ENCODE data around the gene BAHD1. TPM values are rescaled to one million over a fixed set of nuclear protein-coding genes. Genes with fewer than 3 reads are reported as not detected.

BAHD1 gene
- polyA plus RNA-seq, 1 of the 3 experiments (the other 2 are of a cell fraction): 5.5 TPM

DNA sequence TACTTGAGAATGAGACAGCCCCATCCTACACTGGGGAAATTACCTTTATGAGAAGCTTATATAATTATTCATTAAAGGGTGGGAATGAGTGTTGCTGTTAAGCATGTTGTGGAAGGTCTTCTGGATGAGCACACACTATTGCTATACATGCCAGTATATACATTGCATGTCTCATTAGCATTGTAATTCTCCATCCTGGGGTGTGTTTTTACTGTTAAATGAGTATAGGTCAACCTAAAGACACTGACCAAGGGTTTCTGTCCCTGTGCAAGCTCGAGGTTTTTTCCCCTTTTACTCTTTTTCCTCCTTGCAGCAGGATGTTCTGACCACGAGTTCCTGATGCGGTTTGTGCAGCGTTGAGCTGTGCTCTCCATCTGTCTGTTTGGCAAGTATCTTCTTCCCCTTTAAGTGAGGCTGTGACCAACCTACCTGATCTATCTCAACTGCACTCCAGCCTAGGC, 42.3 kb upstream of the BAHD1 start:
- H3K9me2 ChIP-seq: no peaks in the 10 kb centered on the region
- no peaks in the 10 kb centered on the region for H4K20me1 ChIP-seq (ENCODE audit: insufficient read depth)
- H2AFZ ChIP-seq (ENCODE audit: low read depth): no peak overlapping the region
- H3F3A ChIP-seq (replicated peaks; ENCODE audit: insufficient read depth): peaks cover 5% of the 10 kb centered on the region
- H3K9me3 ChIP-seq: no peaks in the 10 kb centered on the region
- no peak overlapping the region for H3K4me2 ChIP-seq
- 56% methylated on average over 4 of the region's 4 CpGs for WGBS (ENCODE audit: low lambda C conversion rate)
- H3K4me1 ChIP-seq (ENCODE audit: control insufficient read depth in 1 of 2, insufficient read depth in 2 of 2, low read depth in 1 of 2, low read length in 1 of 2): no peaks in the 10 kb centered on the region
- POLR2A ChIA-PET: no interaction called here
- no peak overlapping the region for H3K27ac ChIP-seq (ENCODE audit: low read depth in 2 of 2, low read length in 1 of 2)
- no peak for DNase-seq
- no peaks in the 10 kb centered on the region for H3K79me2 ChIP-seq (ENCODE audit: insufficient read depth)
- CTCF ChIA-PET: interaction anchor here (0.6 to 2.3 kb wide), 4 partner anchors 14 to 54 kb away, joined by 3 to 8 read pairs (median 3); no protein-coding TSS in a partner anchor
- H3K27me3 ChIP-seq (ENCODE audit: insufficient read depth): no peaks in the 10 kb centered on the region
- TF ChIP-seq FOXJ3 (CRISPR knock-in tag; IDR thresholded peaks at IDR 0.05): no peak
- H3K36me3 ChIP-seq (replicated peaks in 1 of 2; ENCODE audit: control insufficient read depth in 1 of 2, insufficient read depth in 2 of 2, low read length in 1 of 2): peaks cover 3 to 8% of the 10 kb centered on the region in 2 experiments
- no peak overlapping the region for H3K9ac ChIP-seq
- H3K4me3 ChIP-seq (ENCODE audit: low read depth in 2 of 2, low read length in 1 of 2): no peak overlapping the region

- Histone ChIP-seq H3K9me2 (no peaks in the 10 kb centered on the region), H3K4me1 (ENCODE audit: control insufficient read depth in 1 of 2, insufficient read depth in 2 of 2, low read depth in 1 of 2, low read length in 1 of 2) (no peaks in the 10 kb centered on the region), H3F3A (replicated peaks; ENCODE audit: insufficient read depth) (peaks cover 5% of the 10 kb centered on the region), H3K79me2 (ENCODE audit: insufficient read depth) (no peaks in the 10 kb centered on the region), H3K27me3 (ENCODE audit: insufficient read depth) (no peaks in the 10 kb centered on the region), H3K27ac (ENCODE audit: low read depth in 2 of 2, low read length in 1 of 2) (no peak overlapping the region), H3K4me2 (no peak overlapping the region), H3K4me3 (ENCODE audit: low read depth in 2 of 2, low read length in 1 of 2) (no peak overlapping the region), H4K20me1 (ENCODE audit: insufficient read depth) (no peaks in the 10 kb centered on the region), H3K9me3 (no peaks in the 10 kb centered on the region), H3K36me3 (replicated peaks in 1 of 2; ENCODE audit: control insufficient read depth in 1 of 2, insufficient read depth in 2 of 2, low read length in 1 of 2) (peaks cover 0 to under 1% of the 10 kb centered on the region in 2 experiments), H2AFZ (ENCODE audit: low read depth) (no peak overlapping the region), H3K9ac (no peak overlapping the region)
- WGBS (ENCODE audit: low lambda C conversion rate): 82% methylated on average over 7 of the region's 7 CpGs
- POLR2A ChIA-PET: interaction anchor here (1.1 kb wide), 1 partner anchor 10 kb away, joined by 3 read pairs; no protein-coding TSS in a partner anchor
- CTCF ChIA-PET: interaction anchor here (1.0 kb wide), 2 partner anchors 40 to 119 kb away, joined by 3 read pairs; no protein-coding TSS in a partner anchor
- no peak for DNase-seq
- TF ChIP-seq RFX5 (IDR thresholded peaks at IDR 0.05; ENCODE audit: low read length): no peak
- TF ChIP-seq NFIC (IDR thresholded peaks at IDR 0.05; ENCODE audit: borderline replicate concordance): no peak
- TF ChIP-seq POLR2AphosphoS5 (IDR thresholded peaks at IDR 0.05; ENCODE audit: low read depth, low read length): no peak
- no peak for TF ChIP-seq PBX3 (IDR thresholded peaks at IDR 0.05)
- TF ChIP-seq, protein P1, sequence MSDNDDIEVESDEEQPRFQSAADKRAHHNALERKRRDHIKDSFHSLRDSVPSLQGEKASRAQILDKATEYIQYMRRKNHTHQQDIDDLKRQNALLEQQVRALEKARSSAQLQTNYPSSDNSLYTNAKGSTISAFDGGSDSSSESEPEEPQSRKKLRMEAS (IDR thresholded peaks at IDR 0.05; ENCODE audit: low read depth): no peak
- no peak for TF ChIP-seq RCOR1 (IDR thresholded peaks at IDR 0.05; ENCODE audit: low read length)
- TF ChIP-seq GABPA (IDR thresholded peaks at IDR 0.05; ENCODE audit: low read depth): no peak
- TF ChIP-seq, protein P2, sequence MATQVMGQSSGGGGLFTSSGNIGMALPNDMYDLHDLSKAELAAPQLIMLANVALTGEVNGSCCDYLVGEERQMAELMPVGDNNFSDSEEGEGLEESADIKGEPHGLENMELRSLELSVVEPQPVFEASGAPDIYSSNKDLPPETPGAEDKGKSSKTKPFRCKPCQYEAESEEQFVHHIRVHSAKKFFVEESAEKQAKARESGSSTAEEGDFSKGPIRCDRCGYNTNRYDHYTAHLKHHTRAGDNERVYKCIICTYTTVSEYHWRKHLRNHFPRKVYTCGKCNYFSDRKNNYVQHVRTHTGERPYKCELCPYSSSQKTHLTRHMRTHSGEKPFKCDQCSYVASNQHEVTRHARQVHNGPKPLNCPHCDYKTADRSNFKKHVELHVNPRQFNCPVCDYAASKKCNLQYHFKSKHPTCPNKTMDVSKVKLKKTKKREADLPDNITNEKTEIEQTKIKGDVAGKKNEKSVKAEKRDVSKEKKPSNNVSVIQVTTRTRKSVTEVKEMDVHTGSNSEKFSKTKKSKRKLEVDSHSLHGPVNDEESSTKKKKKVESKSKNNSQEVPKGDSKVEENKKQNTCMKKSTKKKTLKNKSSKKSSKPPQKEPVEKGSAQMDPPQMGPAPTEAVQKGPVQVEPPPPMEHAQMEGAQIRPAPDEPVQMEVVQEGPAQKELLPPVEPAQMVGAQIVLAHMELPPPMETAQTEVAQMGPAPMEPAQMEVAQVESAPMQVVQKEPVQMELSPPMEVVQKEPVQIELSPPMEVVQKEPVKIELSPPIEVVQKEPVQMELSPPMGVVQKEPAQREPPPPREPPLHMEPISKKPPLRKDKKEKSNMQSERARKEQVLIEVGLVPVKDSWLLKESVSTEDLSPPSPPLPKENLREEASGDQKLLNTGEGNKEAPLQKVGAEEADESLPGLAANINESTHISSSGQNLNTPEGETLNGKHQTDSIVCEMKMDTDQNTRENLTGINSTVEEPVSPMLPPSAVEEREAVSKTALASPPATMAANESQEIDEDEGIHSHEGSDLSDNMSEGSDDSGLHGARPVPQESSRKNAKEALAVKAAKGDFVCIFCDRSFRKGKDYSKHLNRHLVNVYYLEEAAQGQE (IDR thresholded peaks at IDR 0.05; ENCODE audit: low read depth, low read length): no peak
- TF ChIP-seq, protein P3, sequence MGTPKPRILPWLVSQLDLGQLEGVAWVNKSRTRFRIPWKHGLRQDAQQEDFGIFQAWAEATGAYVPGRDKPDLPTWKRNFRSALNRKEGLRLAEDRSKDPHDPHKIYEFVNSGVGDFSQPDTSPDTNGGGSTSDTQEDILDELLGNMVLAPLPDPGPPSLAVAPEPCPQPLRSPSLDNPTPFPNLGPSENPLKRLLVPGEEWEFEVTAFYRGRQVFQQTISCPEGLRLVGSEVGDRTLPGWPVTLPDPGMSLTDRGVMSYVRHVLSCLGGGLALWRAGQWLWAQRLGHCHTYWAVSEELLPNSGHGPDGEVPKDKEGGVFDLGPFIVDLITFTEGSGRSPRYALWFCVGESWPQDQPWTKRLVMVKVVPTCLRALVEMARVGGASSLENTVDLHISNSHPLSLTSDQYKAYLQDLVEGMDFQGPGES (IDR thresholded peaks at IDR 0.05; ENCODE audit: low read depth, low read length): no peak
- TF ChIP-seq MEF2A (IDR thresholded peaks at IDR 0.05; ENCODE audit: borderline replicate concordance, low read depth): no peak
- TF ChIP-seq NRF1 (IDR thresholded peaks at IDR 0.05; ENCODE audit: low read depth, low read length): no peak
- TF ChIP-seq, protein P4, sequence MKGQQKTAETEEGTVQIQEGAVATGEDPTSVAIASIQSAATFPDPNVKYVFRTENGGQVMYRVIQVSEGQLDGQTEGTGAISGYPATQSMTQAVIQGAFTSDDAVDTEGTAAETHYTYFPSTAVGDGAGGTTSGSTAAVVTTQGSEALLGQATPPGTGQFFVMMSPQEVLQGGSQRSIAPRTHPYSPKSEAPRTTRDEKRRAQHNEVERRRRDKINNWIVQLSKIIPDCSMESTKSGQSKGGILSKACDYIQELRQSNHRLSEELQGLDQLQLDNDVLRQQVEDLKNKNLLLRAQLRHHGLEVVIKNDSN (IDR thresholded peaks at IDR 0.05; ENCODE audit: borderline replicate concordance, low read depth): no peak
- no peak for TF ChIP-seq CHD2 (IDR thresholded peaks at IDR 0.05; ENCODE audit: low read length, partially characterized antibody)
- TF ChIP-seq TAF1 (IDR thresholded peaks at IDR 0.05; ENCODE audit: borderline replicate concordance, low read depth, low read length): no peak
- no peak for TF ChIP-seq EP300 (IDR thresholded peaks at IDR 0.05; ENCODE audit: borderline replicate concordance in 1 of 2, low read depth in 1 of 2, low read length in 1 of 2)
- no peak for TF ChIP-seq GATA2 (CRISPR knock-in tag; IDR thresholded peaks at IDR 0.05)
- TF ChIP-seq FOXM1 (IDR thresholded peaks at IDR 0.05; ENCODE audit: low read depth): no peak
- TF ChIP-seq RAD21 (IDR thresholded peaks at IDR 0.05; ENCODE audit: low read length): no peak
- no peak for TF ChIP-seq SMC3 (IDR thresholded peaks at IDR 0.05; ENCODE audit: low read depth, low read length)
Observed at GRCh38 chr15:40399370-40399769, 41.4 kb upstream of the BAHD1 start.
